HEK293 (cell line): ENCODE measurements around the gene C2CD3.

Experiments used
- CTCF ChIA-PET: fragments of 350-600 bp; formaldehyde crosslinking; extraction: SDS; loops from one replicate; lab custom pipeline; 2021; ENCODE audit warnings: antibody characterized with exemption; lab: Yijun Ruan, JAX
- POLR2A ChIA-PET: fragments of 300-600 bp; formaldehyde crosslinking; extraction: SDS; loops from one replicate; lab custom pipeline; 2020; ENCODE audit warnings: antibody characterized with exemption, inconsistent platforms; lab: Yijun Ruan, JAX
- H3K27ac ChIP-seq: fragments of 200-500 bp; sonication (Bioruptor generic); 2 replicates; pipeline ENCODE4 v1.5.1; 2014; ENCODE audit warnings: low read depth, low read length, control low read depth, inconsistent platforms; ENCODE audit errors: extremely low read depth
- H3K36me3 ChIP-seq, 2 experiments: fragments of 200-500 bp in 1 of 2; sonication (Bioruptor generic) in 1 of 2; 1 replicate in 1 of 2; 2 replicates in 1 of 2; pipeline ENCODE4 v1.5.1; 2014 to 2017; ENCODE audit warnings: inconsistent platforms in 2 of 2, low read length in 2 of 2; ENCODE audit not compliant: control insufficient read depth in 2 of 2, insufficient read depth in 1 of 2
- H3K4me1 ChIP-seq: fragments of 200-500 bp; sonication (Bioruptor generic); 2 replicates; pipeline ENCODE4 v1.5.1; 2014; ENCODE audit warnings: mild to moderate bottlenecking, low read length, inconsistent platforms; ENCODE audit not compliant: control insufficient read depth, insufficient read depth
- H3K4me3 ChIP-seq: 2 replicates; pipeline ENCODE4 v1.5.1; 2011; ENCODE audit warnings: low read depth, mild to moderate bottlenecking, control low read depth, low read length, moderate library complexity
- H3K9me3 ChIP-seq: fragments of 200-500 bp; sonication (Bioruptor generic); 2 replicates; pipeline ENCODE4 v1.5.1; 2014; ENCODE audit warnings: low read depth, low read length, inconsistent platforms; ENCODE audit not compliant: control insufficient read depth, insufficient read depth
- GLIS1 ChIP-seq: fragments of 450-650 bp; formaldehyde crosslinking; IDR thresholded peaks from 2 replicates; pipeline ENCODE4 v1.5.1; 2016; ENCODE audit warnings: missing biosample characterization, missing genetic modification characterization
- KLF10 ChIP-seq: fragments of 450-650 bp; IDR thresholded peaks from 2 replicates; pipeline ENCODE4 v1.5.1; 2018; ENCODE audit warnings: missing biosample characterization, mild to moderate bottlenecking, missing genetic modification characterization
- KLF8 ChIP-seq: fragments of 450-650 bp; formaldehyde crosslinking; IDR thresholded peaks from 2 replicates; pipeline ENCODE4 v1.5.1; 2016; ENCODE audit warnings: missing biosample characterization, missing genetic modification characterization
- KLF9 ChIP-seq: fragments of 450-650 bp; formaldehyde crosslinking; IDR thresholded peaks from 2 replicates; pipeline ENCODE4 v1.5.1; 2016; ENCODE audit warnings: missing biosample characterization, missing genetic modification characterization, low read depth
- MEIS1 ChIP-seq: sonication (generic); formaldehyde crosslinking; IDR thresholded peaks from 2 replicates; pipeline ENCODE4 v1.8.1; 2022; ENCODE audit warnings: missing genetic modification reagents, mild to moderate bottlenecking, borderline replicate concordance
- REST ChIP-seq: fragments of 450-650 bp; formaldehyde crosslinking; IDR thresholded peaks from 2 replicates; pipeline ENCODE4 v1.5.1; 2016; ENCODE audit warnings: missing biosample characterization, missing genetic modification characterization
- SP7 ChIP-seq: fragments of 450-650 bp; formaldehyde crosslinking; IDR thresholded peaks from 2 replicates; pipeline ENCODE4 v1.5.1; 2016; ENCODE audit warnings: missing biosample characterization, missing genetic modification characterization
- WT1 ChIP-seq: fragments of 450-650 bp; formaldehyde crosslinking; IDR thresholded peaks from 2 replicates; pipeline ENCODE4 v1.5.1; 2016; ENCODE audit warnings: missing biosample characterization, missing genetic modification characterization
- ZBTB21 ChIP-seq: fragments of 450-650 bp; formaldehyde crosslinking; IDR thresholded peaks from 2 replicates; pipeline ENCODE4 v1.5.1; 2017; ENCODE audit warnings: missing biosample characterization, missing genetic modification characterization
- ZFP3 ChIP-seq: fragments of 450-650 bp; formaldehyde crosslinking; IDR thresholded peaks from 2 replicates; pipeline ENCODE4 v1.5.1; 2016; ENCODE audit warnings: low read depth, missing biosample characterization, missing genetic modification characterization
- ZNF174 ChIP-seq: fragments of 450-650 bp; formaldehyde crosslinking; IDR thresholded peaks from 2 replicates; pipeline ENCODE4 v1.5.0; 2017; ENCODE audit warnings: missing biosample characterization, mild to moderate bottlenecking, missing genetic modification characterization
- ZNF184 ChIP-seq: fragments of 450-650 bp; IDR thresholded peaks from 2 replicates; pipeline ENCODE4 v1.5.1; 2018; ENCODE audit warnings: missing biosample characterization, mild to moderate bottlenecking, missing genetic modification characterization
- ZNF19 ChIP-seq: fragments of 450-650 bp; formaldehyde crosslinking; IDR thresholded peaks from 2 replicates; pipeline ENCODE4; 2016; ENCODE audit warnings: missing biosample characterization, missing genetic modification characterization, low read depth
- ZNF311 ChIP-seq: fragments of 450-650 bp; formaldehyde crosslinking; IDR thresholded peaks from 2 replicates; pipeline ENCODE4 v1.5.1; 2017; ENCODE audit warnings: missing biosample characterization, missing genetic modification characterization, borderline replicate concordance
- ZNF449 ChIP-seq: fragments of 450-650 bp; formaldehyde crosslinking; IDR thresholded peaks from 2 replicates; pipeline ENCODE4 v1.5.1; 2017; ENCODE audit warnings: missing biosample characterization, mild to moderate bottlenecking, missing genetic modification characterization, moderate library complexity
- ZNF473 ChIP-seq: fragments of 450-650 bp; formaldehyde crosslinking; IDR thresholded peaks from 2 replicates; pipeline ENCODE4 v1.5.1; 2017; ENCODE audit warnings: missing biosample characterization, missing genetic modification characterization
- ZNF48 ChIP-seq: fragments of 450-650 bp; formaldehyde crosslinking; IDR thresholded peaks from 2 replicates; pipeline ENCODE4 v1.5.1; 2016; ENCODE audit warnings: missing biosample characterization, missing genetic modification characterization
- ZNF521 ChIP-seq: fragments of 450-650 bp; formaldehyde crosslinking; IDR thresholded peaks from 2 replicates; pipeline ENCODE4 v1.5.1; 2017; ENCODE audit warnings: missing biosample characterization, mild to moderate bottlenecking, missing genetic modification characterization
- ZNF544 ChIP-seq: fragments of 450-650 bp; formaldehyde crosslinking; IDR thresholded peaks from 2 replicates; pipeline ENCODE4 v1.5.0; 2017; ENCODE audit warnings: missing biosample characterization, missing genetic modification characterization
- ZNF560 ChIP-seq: fragments of 450-650 bp; formaldehyde crosslinking; IDR thresholded peaks from 2 replicates; pipeline ENCODE4 v1.5.1; 2017; ENCODE audit warnings: missing biosample characterization, missing genetic modification characterization, borderline replicate concordance
- ZNF571 ChIP-seq: fragments of 450-650 bp; formaldehyde crosslinking; IDR thresholded peaks from 2 replicates; pipeline ENCODE4 v1.5.0; 2017; ENCODE audit warnings: missing biosample characterization, missing genetic modification characterization
- ZNF610 ChIP-seq: fragments of 450-650 bp; formaldehyde crosslinking; IDR thresholded peaks from 2 replicates; pipeline ENCODE4 v1.5.1; 2016; ENCODE audit warnings: missing biosample characterization, missing genetic modification characterization, borderline replicate concordance
- ZNF623 ChIP-seq: fragments of 450-650 bp; formaldehyde crosslinking; IDR thresholded peaks from 2 replicates; pipeline ENCODE4 v1.5.1; 2016; ENCODE audit warnings: missing biosample characterization, missing genetic modification characterization
- ZNF658 ChIP-seq: fragments of 450-650 bp; formaldehyde crosslinking; IDR thresholded peaks from 2 replicates; pipeline ENCODE4; 2016; ENCODE audit warnings: missing biosample characterization, missing genetic modification characterization
- ZNF660 ChIP-seq: fragments of 450-650 bp; IDR thresholded peaks from 2 replicates; pipeline ENCODE4 v1.5.1; 2018; ENCODE audit warnings: missing biosample characterization, mild to moderate bottlenecking, missing genetic modification characterization
- ZNF747 ChIP-seq: fragments of 450-650 bp; formaldehyde crosslinking; IDR thresholded peaks from 2 replicates; pipeline ENCODE4 v1.5.1; 2016; ENCODE audit warnings: missing biosample characterization, missing genetic modification characterization

C2CD3 gene

GRCh38 chr11:74021998-74022397 is 148.8 kb downstream of the C2CD3 start:
- ChIA-PET POLR2A (no interaction called here), CTCF (no interaction called here)
- TF ChIP-seq SP7 (tag by site-specific recombination): no peak
- no peak for TF ChIP-seq KLF8 (tag by site-specific recombination)
- no peak for TF ChIP-seq MEIS1 (CRISPR knock-in tag)
- no peak for TF ChIP-seq KLF10 (tag by site-specific recombination)
- TF ChIP-seq ZNF747 (tag by site-specific recombination): no peak
- TF ChIP-seq ZNF571 (tag by site-specific recombination): no peak
- TF ChIP-seq ZNF449 (tag by site-specific recombination): no peak
- TF ChIP-seq ZNF19 (tag by site-specific recombination): no peak
- no peak for TF ChIP-seq ZNF560 (tag by site-specific recombination)
- TF ChIP-seq ZNF174 (tag by site-specific recombination): no peak
- TF ChIP-seq WT1: no peak
- TF ChIP-seq ZNF544: no peak
- TF ChIP-seq ZNF658: no peak
- no peak for TF ChIP-seq ZNF311
- TF ChIP-seq ZNF48 (tag by site-specific recombination): no peak
- no peak for TF ChIP-seq REST (tag by site-specific recombination)
- TF ChIP-seq ZNF623: no peak
- TF ChIP-seq ZNF184 (tag by site-specific recombination): no peak
- Histone ChIP-seq H3K9me3 (no peaks in the 10 kb centered on the region), H3K36me3 (peaks cover 0 to 40% of the 10 kb centered on the region in 2 experiments; a peak in 1 of 3 replicates), H3K4me1 (no peaks in the 10 kb centered on the region), H3K4me3 (no peak overlapping the region), H3K27ac (no peak overlapping the region)

- H3K27ac ChIP-seq: no peak overlapping the region
- no peak for TF ChIP-seq GLIS1
- no peak for TF ChIP-seq ZBTB21 (tag by site-specific recombination)
- TF ChIP-seq ZFP3 (tag by site-specific recombination): no peak
- TF ChIP-seq KLF9: no peak
- TF ChIP-seq ZNF521 (tag by site-specific recombination): no peak
- no peak for TF ChIP-seq SP7 (tag by site-specific recombination)
- no peak for TF ChIP-seq REST (tag by site-specific recombination)
- TF ChIP-seq ZNF610: no peak
- no peak for TF ChIP-seq ZNF660 (tag by site-specific recombination)
- TF ChIP-seq ZNF473 (tag by site-specific recombination): no peak
- ChIA-PET POLR2A (interaction anchor here (0.5 kb wide), 1 partner anchor 167 kb away, joined by 3 read pairs; no protein-coding TSS in a partner anchor), CTCF (interaction anchor here (0.6 kb wide), 1 partner anchor 436 kb away, joined by 3 read pairs; no protein-coding TSS in a partner anchor)
- H3K4me1 ChIP-seq: no peaks in the 10 kb centered on the region
- no peak overlapping the region for H3K4me3 ChIP-seq
- no peaks in the 10 kb centered on the region for H3K9me3 ChIP-seq
- peaks cover 0 to 45% of the 10 kb centered on the region in 2 experiments; a peak in 1 of 3 replicates for H3K36me3 ChIP-seq
Measured at GRCh38 chr11:74020539-74020938, 150.3 kb downstream of the C2CD3 start.
